LHCN-M2 (cell line): ENCODE measurements around the gene RHD. TPM values are rescaled to one million over a fixed set of nuclear protein-coding genes. Genes with fewer than 3 reads are reported as not detected.
"Not testable (repeated sequence)": the region's sequence is repeated elsewhere in the genome, so short reads cannot be mapped to it uniquely, and the experiment has no call there.

Experiments
- DNase-seq: peaks from one replicate; pipeline ENCODE4 v3.0.0-alpha.2; 2012; ENCODE audit warnings: low read depth
- total RNA-seq: library from RNA; depleted of rRNA; stranded (reverse); fragments of >200 nt; gene quantifications from 2 replicates; pipeline ENCODE4 v1.2.3, GENCODE V29; 2014

Gene RHD
- total RNA-seq, 1 experiment from 2014 or later = not detected

DNA sequence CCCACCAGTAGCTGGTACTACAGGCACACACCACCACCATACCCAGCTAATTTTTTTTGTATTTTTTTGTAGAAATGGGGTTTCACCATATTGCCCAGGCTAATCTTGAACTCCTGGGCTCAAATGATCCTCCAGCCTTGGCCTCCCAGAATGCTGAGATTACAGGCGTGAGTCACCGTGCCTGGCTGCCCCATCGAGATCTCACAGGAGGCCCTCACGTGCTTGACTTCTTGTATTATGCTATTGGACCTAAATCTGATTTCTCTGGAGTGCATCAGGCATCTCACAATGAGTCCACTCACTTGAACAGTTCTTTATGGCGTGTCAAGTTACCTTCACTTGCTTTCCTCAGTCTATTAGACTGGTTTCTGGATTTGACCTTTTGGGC is 15.7 kb upstream of the RHD start:
- DNase-seq = no peak

DNA sequence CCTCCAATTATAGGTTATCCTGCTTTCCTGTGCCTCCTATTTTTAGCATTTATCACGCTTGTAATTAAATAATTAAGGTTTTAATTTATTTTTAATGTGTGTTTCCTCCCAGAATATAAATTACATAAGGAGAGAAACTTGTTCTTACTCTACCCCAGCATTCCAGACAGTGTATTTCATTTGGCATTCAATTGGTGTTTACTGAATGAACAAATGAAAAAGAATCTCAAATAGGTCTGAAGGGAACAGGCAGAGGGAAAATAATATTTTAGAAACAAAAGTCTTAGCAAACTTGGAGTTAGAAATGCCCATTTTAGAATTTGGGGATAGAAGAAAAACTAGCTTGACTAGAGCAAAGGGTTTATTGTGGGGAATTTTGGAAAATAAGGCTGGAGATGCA is 15.1 kb upstream of the RHD start:
- DNase-seq = no peak

DNA sequence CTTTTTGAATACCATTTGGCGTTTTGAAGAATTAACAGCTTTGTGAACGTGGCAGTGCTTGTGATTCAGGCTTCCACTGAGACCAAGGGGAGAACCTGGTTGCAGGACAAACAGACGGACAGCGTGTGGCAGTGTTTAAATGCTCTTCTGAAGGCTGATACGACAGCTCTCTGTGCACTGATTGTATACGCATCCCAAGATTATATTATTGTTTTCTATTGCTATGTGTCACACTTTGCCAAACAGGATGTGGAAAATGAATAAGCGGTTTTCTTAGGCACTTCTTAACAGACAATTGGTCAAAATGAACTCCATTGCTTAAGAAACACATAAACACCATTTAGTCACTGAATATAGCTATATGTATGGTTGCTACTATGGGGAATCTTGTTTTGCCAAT is 12.5 kb upstream of the RHD start:
- peak; percentile 80 for DNase-seq

DNA sequence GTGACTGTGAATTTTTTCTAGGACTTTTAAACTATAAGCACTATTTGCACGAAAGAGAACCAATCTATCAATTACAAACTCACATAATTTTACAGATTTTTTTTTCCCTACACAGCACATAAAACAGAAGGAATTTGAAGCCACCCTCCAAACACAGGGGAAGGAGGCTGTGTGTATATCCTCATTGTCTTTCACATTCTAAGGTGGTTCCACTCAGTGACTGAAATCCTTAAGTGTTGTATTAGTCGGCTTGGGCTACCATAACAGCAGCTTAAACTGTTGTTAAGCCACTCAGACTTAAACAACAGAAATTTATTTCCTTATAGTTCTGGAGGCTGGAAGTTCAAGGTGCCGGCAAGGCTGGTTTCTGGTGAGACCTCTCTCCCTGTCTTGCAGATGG is 12.0 kb upstream of the RHD start:
- DNase-seq = not testable (repeated sequence)

- not testable (repeated sequence) for DNase-seq
These were observed 5.6 kb upstream of the RHD start for GRCh38 chr1:25266554-25267287.

DNA sequence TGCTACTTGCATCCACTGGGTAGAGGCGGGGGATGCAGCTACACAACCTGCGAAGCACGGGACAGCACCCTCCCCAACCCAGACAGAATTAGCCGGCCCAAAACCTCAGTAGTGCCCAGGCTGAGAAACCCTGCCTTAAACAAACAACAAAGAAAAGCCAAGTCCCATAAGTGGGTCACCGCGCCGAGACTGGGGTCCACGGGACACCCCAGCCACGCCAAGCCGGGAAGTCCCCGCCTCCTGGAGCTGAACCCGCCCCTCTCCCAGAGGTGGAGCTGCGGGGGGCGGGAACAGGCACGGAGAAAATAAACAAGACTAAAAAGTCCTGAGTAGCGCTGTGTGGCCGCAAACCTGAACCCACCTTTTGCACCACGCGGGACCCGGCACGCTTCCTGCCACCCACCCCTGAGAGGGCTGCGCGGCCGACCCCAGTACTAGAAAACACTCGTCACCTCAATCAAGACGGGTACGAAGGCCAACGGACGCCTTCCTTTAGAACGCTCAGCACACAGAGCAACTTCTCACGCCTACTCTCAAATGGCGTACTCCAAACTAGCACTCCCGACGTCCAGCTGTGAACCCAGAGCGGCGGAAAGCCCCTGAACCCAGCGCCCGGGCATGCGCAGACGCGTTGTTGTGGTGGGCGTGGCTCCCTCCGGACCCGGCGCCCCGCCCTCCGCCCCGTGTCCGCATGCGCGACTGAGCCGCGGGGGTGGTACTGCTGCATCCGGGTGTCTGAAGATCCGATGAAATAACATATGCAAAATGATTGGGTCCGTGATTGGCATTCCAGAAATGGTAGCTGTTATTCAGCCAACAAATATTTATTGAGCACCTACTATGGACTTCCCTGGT is 4.8 kb upstream of the RHD start:
- DNase-seq = not testable (repeated sequence)

- not testable (repeated sequence) for DNase-seq
These were observed 4.1 kb upstream of the RHD start for GRCh38 chr1:25268143-25268760.

DNA sequence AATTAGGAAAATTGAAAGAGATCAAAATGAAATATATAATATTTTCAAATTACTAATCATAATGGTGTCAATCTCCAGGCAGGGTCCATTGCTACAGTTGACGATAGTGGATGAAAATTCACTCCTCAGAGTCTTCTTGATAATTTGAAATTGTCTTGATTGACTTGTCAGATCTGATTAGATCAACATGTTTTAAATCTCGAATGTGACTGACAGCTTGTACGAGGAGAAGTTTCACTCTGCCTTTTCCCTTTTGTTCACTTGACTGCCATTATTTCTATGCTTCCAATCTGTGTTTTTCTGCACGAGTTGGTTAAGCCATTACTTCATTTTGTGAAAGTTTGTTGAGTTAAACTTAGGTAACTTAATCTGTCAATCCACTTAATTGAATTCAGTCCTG is 3.3 kb downstream of the RHD start:
- DNase-seq = not testable (repeated sequence)

DNA sequence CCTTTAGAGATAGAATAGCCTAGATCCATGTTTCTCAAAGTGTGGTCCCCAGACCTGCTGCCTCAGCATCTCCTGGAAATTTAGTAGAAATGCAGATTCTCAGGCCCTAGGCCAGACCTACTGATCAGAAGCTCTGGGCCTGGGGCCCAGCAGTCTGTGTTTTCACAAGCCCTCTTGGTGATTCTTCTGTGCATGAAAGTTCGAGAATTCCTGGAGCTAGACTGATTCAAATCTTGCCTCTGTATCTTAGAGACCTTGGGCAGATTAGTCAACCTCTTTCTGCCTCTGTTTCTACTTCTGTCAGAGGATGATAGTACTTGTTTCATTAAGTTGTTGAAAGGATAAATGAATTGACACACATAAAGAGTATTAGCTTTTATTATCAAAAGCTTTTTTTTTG is 5.0 kb downstream of the RHD start:
- DNase-seq = not testable (repeated sequence)

DNA sequence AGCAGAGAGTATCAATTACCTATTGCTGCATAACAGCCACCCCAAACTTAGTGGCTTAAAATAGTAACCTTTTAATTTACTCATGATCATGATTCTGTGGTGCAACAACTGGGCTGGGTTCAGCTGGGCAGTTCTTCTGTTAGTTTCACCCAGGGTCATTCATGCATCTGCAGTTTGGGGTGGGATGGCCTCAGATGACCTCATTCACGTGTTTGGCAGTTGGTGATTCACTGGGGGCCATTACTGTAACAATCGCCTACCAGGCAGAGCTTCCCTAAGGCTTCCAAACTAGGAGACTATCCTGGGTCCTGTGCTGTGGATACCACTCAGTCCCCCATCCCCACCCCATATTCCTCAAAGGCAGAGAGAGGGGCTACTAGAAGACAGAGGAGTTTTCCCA is 6.0 kb downstream of the RHD start:
- DNase-seq = not testable (repeated sequence)

DNA sequence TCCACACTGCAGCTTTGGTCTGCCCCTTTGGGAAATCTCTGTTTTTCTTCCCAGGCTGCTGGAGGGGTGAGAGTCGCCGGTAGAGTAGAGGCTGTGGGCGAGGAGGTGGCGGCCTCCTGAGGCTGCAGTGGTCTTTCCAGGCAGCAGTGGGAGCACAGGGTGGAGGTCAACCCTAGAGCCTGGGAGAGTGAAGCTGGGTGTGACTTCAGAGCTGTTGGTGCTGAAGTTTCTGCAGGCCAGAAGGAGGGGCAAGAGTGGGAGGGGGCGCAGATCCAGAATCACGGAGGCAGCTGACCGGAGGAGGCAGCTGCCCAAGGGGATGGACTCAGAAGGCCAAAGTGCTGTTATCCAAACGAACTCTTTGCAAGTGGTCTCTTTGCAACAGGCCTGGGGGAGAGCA is 6.5 kb downstream of the RHD start:
- not testable (repeated sequence) for DNase-seq

DNA sequence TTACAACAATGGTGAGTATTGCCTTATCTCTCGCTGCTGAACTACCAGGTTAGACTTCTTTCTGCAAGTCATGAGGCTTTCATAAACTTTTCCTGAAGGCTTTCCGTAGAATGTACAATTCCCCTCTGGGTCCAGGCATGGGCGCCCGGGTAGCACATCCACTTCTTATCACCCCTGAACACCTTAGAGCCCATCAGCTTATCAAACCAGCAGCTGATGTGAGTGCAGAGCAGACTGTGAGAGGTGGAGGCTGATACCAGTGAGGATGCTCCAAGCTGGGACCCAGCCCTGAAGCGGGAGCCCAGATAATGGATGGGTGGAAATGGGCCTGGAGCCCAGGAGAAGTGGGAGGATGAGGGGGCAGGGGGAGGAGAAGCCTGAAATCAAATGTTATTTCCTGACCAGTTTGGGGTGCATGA is 7.4 kb downstream of the RHD start:
- DNase-seq = not testable (repeated sequence)

- not testable (repeated sequence) for DNase-seq
These were observed 13.6 kb downstream of the RHD start for GRCh38 chr1:25285862-25286261.

- not testable (repeated sequence) for DNase-seq
These were observed 14.9 kb downstream of the RHD start for GRCh38 chr1:25287164-25287563.

DNA sequence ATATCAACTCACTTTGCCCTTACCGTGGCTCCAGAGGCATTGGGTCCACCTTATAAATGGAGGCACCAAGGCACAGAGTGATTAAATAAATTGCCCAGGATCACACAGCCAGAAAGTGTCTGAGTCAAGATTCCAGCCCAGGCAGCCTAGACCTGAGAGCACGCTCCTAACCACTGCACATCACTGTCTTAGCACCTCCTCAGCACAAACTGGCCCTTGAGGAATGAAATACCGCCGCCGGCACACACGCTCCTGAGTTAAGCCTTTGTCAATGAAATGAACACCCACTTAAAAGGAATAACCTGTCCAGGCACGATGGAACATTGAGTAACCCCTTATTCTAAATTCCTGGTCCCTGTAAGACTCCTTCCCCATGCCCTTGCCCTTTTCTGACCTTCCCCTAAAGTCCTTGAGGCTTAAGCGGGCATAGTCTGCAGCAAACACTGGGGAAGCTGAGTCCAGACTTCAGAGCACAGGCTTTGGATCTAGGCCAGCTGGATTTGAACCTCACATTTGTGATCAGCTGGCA is 16.3 kb downstream of the RHD start:
- DNase-seq = not testable (repeated sequence)

DNA sequence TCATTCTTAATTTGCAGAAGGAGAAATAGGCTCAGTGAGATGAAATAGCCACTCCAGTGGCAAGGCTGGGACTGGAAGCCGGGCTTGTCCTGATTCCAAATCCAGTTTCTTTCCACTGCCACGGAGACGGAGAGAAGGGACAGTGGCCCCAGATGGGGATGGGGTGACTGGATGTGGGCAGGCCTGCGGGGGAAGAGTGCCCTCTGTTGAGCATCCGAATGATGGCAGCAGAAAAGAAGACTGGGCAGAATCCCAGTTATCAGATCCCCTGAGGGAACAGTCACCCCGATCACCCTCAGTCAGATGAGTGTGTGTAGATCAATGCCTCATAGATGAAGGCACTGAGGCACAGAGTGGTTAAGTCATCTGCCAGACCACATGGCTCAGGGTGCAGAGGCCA is 17.7 kb downstream of the RHD start:
- not testable (repeated sequence) for DNase-seq

DNA sequence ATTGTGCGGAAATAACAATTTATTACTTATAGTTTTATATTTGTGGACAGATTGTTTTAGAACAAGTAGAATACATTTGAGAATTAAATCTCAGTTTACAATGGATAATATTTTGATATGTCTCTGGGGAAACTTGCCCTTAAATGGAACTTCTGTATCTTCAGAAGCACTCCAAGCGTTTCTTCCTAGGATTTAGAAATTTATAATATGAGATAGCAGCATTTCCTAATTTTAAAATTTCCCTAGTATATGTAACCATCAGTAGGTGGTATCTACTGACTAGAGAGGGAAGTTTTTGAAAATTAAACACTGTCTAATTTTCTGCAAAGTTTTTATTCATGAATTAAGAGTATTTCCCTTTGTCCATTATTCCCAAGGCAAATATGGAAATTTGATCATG is 21.1 kb downstream of the RHD start:
- DNase-seq = not testable (repeated sequence)

DNA sequence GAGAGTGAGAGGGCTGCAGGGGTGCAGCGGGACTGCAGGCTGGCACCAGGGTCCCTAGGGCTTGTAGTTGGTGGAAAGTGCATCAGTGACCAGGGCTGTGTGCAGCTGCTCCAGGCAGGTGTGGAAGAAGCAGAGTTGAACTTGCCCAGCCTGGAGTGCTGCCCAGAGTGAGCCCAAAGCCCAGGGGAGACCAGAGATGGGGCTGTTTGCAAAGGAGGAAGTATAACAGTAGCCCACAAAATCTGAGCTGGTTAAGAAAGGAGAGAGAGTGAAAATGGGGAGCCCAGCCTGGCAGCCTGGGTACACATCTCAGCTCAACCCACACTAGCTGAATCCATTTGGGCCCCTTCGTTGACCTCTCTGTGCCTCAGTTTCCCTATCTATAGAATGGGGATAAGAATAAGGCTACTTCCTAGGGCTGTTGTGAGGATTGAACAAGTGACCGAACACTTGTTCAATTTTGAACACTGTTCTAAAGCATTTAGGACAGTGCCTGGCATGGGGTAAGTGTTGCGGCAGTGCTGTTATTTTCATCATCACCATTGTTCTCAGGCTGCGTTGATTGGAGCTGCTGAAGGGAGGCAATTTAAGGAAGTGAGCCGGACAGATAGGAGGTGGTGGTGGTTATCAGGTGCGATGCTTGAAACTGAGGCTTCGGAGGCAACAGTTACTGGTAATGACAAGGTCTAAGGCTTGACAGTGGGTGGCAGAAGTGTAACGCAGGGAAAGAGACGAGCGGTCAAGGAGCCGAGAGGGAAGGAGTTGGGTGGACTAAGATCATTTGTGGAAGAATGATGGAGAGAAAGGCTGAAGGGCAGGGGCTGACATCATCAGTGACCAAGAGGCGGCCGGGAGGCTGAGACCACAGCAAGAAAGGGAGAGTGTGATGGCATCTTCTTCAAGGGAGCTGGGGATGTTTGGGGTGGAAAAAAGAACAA is 22.8 kb downstream of the RHD start:
- DNase-seq = not testable (repeated sequence)

DNA sequence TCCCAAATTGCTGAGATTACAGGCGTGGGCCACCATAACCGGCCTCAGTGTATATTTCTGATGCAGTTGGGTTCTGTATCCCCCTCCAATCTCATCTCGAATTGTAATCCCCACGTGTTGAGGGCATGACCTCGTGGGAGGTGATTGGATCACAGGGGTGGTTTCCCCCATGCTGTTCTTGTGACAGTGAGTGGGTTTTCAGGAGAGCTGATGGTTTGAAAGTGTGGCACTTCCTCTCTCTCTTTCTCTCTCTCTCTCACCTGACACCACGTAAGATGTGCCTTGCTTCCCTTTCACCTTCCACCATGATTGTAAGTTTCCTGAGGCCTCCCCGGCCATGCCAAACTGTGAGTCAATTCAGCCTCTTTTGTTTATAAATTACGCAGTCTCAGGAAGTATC is 24.2 kb downstream of the RHD start:
- DNase-seq = not testable (repeated sequence)

- DNase-seq = not testable (repeated sequence)
These were observed 28.4 kb downstream of the RHD start for GRCh38 chr1:25300729-25301128.

GRCh38 chr1:25302330-25302729 is 30.0 kb downstream of the RHD start:
- DNase-seq = not testable (repeated sequence)
